ENCODE measurements around the gene ADGRB3.
"Not testable (repeated sequence)": the region's sequence is repeated elsewhere in the genome, so short reads cannot be mapped to it uniquely, and the experiment has no call there.

The ADGRB3 gene

GRCh38 chr6:68650142-68650541, 15.1 kb downstream of the ADGRB3 start:
- DNase-seq, result no peak

- DNase-seq, result no peak
Measured at GRCh38 chr6:68651011-68651985, 16.2 kb downstream of the ADGRB3 start.

- DNase-seq, result no peak
Measured at GRCh38 chr6:68652117-68652536, 17.0 kb downstream of the ADGRB3 start.

- no peak for DNase-seq
Measured at GRCh38 chr6:68653074-68653705, 18.1 kb downstream of the ADGRB3 start.

GRCh38 chr6:68653706-68654089, 18.6 kb downstream of the ADGRB3 start:
- DNase-seq, result no peak

- no peak for DNase-seq
Measured at GRCh38 chr6:68654134-68654533, 19.1 kb downstream of the ADGRB3 start.

GRCh38 chr6:68655028-68655427, 19.9 kb downstream of the ADGRB3 start:
- DNase-seq, result no peak

- no peak for DNase-seq
Measured at GRCh38 chr6:68657374-68658139, 22.5 kb downstream of the ADGRB3 start.

GRCh38 chr6:68658338-68658737, 23.3 kb downstream of the ADGRB3 start:
- DNase-seq, result no peak

GRCh38 chr6:68673255-68673654, 38.2 kb downstream of the ADGRB3 start:
- no peak for DNase-seq

GRCh38 chr6:68675548-68675947, 40.5 kb downstream of the ADGRB3 start:
- no peak for DNase-seq

GRCh38 chr6:68676094-68676493, 41.0 kb downstream of the ADGRB3 start:
- DNase-seq, result not testable (repeated sequence)

- no peak for DNase-seq
Measured at GRCh38 chr6:68677058-68677457, 42.0 kb downstream of the ADGRB3 start.

- no peak for DNase-seq
Measured at GRCh38 chr6:68679399-68679798, 44.3 kb downstream of the ADGRB3 start.

GRCh38 chr6:68680264-68680663, 45.2 kb downstream of the ADGRB3 start:
- no peak for DNase-seq

GRCh38 chr6:68689910-68690309, 54.8 kb downstream of the ADGRB3 start:
- no peak for DNase-seq

GRCh38 chr6:68691120-68691519, 56.0 kb downstream of the ADGRB3 start:
- DNase-seq, result no peak

GRCh38 chr6:68693271-68693670, 58.2 kb downstream of the ADGRB3 start:
- no peak for DNase-seq

GRCh38 chr6:68695403-68695802, 60.3 kb downstream of the ADGRB3 start:
- no peak for DNase-seq

GRCh38 chr6:68695838-68696237, 60.8 kb downstream of the ADGRB3 start:
- DNase-seq, result no peak

GRCh38 chr6:68697394-68697793, 62.3 kb downstream of the ADGRB3 start:
- no peak for DNase-seq

- DNase-seq, result no peak
Measured at GRCh38 chr6:68701159-68701558, 66.1 kb downstream of the ADGRB3 start.

- DNase-seq, result no peak
Measured at GRCh38 chr6:68704485-68704884, 69.4 kb downstream of the ADGRB3 start.
